GM19351 (cell line): ENCODE results near the gene ITLN2.
"Not testable (repeated sequence)": the region's sequence is repeated elsewhere in the genome, so short reads cannot be mapped to it uniquely, and the experiment has no call there.

Experiments used
- ATAC-seq: cut with Tn5 transposase; IDR thresholded peaks from one replicate; pipeline ENCODE4 v1.9.1; 2021; ENCODE audit warnings: mild to moderate bottlenecking, moderate library complexity; ENCODE audit not compliant: unreplicated experiment

Gene ITLN2

GRCh38 chr1:160910170-160910750 lies 44.3 kb downstream of the ITLN2 start:
- ATAC-seq: no peak

DNA sequence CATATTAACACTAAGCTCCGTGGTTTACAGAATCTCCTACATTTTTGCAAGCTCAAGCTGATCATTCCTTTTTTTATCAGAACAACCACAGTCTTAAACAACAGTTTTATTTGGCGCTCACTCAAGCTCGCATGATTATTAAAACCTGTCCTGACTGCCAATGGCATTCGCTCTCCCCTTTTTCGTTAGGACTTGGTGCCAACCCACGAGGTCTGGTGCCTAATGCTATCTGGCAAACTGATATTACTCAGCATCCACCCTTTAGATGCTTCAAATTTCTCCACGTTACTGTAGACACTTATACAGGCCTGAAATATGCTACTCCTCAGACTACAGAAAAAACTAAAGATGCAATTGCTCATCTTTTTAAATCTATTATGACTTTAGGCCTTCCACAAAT lies 46.6 kb downstream of the ITLN2 start:
- no peak for ATAC-seq

GRCh38 chr1:160905617-160905989 lies 49.0 kb downstream of the ITLN2 start:
- no peak for ATAC-seq

DNA sequence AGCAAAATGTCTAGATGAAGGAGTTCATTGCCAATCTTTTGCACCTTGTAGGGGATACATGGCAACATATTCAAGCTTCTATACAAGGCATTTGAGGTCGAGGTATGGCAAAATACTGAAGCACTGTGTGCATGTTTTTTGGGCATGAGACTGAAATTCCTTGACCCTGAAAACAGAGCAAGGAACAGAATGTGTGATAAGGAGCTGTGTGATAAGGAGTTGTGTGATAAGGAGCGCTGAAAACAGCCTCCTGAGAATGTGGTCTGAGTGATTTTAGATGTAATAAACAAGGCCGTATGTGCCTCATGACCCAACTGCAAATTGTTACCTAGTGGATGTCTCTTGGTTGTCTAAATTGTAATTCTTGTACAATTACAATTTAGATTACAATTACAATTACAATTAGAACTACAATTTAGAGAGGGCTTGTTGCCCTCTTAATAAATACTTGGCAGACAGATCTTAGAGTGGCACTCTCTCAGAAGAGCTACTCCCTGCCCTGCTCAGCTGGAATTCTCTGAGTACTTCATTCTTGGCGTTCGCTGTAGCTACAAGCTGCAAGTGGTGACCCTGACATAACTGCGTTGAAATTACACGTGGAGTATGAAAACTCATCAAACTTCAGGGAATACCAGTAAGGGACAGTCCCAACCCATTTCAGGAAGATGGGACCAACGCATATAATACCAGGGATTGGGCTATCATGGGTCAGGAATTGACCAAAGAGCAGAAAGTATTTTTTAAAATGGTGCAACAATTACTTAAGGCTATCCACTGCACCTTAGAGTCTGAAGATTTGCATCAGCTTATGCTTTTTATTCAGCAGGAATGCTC lies 49.6 kb downstream of the ITLN2 start:
- no peak for ATAC-seq

DNA sequence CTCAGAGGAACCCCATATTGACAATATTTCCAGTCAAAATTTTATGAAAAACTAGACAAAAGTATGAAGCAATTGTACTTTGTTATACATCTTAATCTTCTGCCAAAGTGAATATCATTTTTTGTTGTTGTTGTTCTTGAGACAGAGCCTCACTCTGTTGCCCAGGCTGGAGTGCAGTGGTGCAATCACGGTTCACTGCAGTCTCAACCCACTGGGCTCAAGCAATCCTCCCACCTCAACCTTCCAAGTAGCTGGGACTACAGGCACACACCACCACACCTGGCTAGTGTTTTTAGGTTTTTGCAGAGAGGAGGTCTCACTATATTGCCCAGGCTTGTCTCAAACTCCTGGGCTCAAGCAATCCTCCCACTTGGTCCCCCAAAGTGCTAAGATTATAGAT lies 52.4 kb downstream of the ITLN2 start:
- ATAC-seq: not testable (repeated sequence)

- no peak for ATAC-seq
These were observed 52.8 kb downstream of the ITLN2 start for GRCh38 chr1:160901768-160902167.

GRCh38 chr1:160900683-160901082 lies 53.9 kb downstream of the ITLN2 start:
- not testable (repeated sequence) for ATAC-seq
